Measurements from ENCODE around the gene ARAP1.

GRCh38 chr11:72707032-72707431 is 45.2 kb downstream of the ARAP1 start:
- TF ChIP-seq TAF1 (IDR thresholded peaks at IDR 0.05; ENCODE audit: borderline replicate concordance, low read depth, low read length), result no peak
- no peak for TF ChIP-seq POLR2A (IDR thresholded peaks at IDR 0.05; ENCODE audit: low read depth, low read length)
- TF ChIP-seq POLR2AphosphoS5 (IDR thresholded peaks at IDR 0.05; ENCODE audit: low read depth, low read length), result no peak

All from GM12892 (cell line).